ENCODE data around the gene TRIM63. TPM values are rescaled to one million over a fixed set of nuclear protein-coding genes. Genes with fewer than 3 reads are reported as not detected.

The TRIM63 gene
- total RNA-seq, 1 experiment from 2014 or later = not detected

DNA sequence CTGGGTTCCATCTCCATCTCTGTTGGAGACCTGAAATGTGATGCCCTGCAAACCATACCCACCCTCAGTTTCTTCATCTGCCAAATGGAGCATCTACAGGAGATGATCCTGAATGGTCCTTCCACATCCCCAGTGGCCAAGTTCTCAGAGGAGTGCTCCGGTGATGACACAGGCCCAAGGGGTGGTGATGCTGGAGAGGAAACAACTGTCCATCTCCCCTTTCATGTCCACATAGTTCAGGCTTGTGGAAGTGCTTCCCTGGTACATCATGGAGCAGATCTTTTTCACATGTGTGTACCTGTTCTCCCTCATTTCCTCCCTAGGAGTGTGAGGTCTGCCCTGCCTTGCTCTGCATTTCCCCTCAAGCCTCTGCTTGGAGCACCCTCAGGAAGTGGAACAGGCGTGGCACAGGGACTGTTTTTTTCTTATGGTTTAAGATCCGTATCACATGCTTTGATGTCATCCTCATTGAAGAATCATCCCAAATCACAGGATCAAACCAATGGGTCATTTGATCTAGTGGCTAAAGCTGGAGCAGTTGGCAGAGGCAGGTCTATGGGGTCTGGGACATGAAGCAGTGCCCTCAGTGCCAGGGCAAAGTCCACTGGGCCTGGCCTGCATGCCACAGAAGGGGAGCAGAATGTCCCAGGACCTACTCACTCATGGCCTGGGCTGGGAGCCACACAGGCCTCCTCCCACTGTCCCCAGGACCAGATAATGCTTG lies 8.2 kb upstream of the TRIM63 start:
- H3K27ac ChIP-seq (ENCODE audit: insufficient read length, low read depth, low read length) = no peak overlapping the region
- H2BK20ac ChIP-seq (ENCODE audit: low read depth, low read length, poor library complexity, severe bottlenecking) = no peak overlapping the region
- H2BK12ac ChIP-seq (ENCODE audit: insufficient read length, low read depth, low read length) = no peak overlapping the region
- H2BK15ac ChIP-seq (ENCODE audit: low read depth, low read length) = no peak overlapping the region
- no peak for DNase-seq
- Mint-ChIP-seq H3K36me3 (ENCODE audit: insufficient read depth in 1 of 3, low read depth in 3 of 3) (no peaks in the 10 kb centered on the region; a peak in 1 of 7 replicates), H3K4me3 (no peak overlapping the region), H3K27me3 (ENCODE audit: low read depth) (peaks cover 15% of the 10 kb centered on the region), H3K27ac (peak overlapping the region in 1 of 3 experiments; percentile 13; a peak in 1 of 7 replicates), H3K9me3 (no peaks in the 10 kb centered on the region; a peak in 1 of 5 replicates), H3K4me1 (peaks cover 12 to 15% of the 10 kb centered on the region in 2 experiments)
- H2AFZ ChIP-seq (ENCODE audit: low read length) = no peak overlapping the region
- H3K79me2 ChIP-seq (ENCODE audit: insufficient read depth, low read length) = no peaks in the 10 kb centered on the region
- H3K4me2 ChIP-seq (ENCODE audit: insufficient read depth, insufficient read length, low read length) = no peak overlapping the region
- no peak overlapping the region for H3K4ac ChIP-seq (ENCODE audit: low read depth, low read length)
- no peak overlapping the region for H2AK5ac ChIP-seq (ENCODE audit: insufficient read length, low read length)
- no CpG with 5 or more reads among the region's 3 CpGs for WGBS (ENCODE audit: extremely low coverage, insufficient read length, low lambda C conversion rate)
- no peaks in the 10 kb centered on the region; the same call in 1 of the 2 replicates for H3K4me1 ChIP-seq (ENCODE audit: insufficient read depth, low read length)
- no peaks in the 10 kb centered on the region for H3K79me1 ChIP-seq (ENCODE audit: insufficient read depth, low read depth, low read length, poor library complexity, severe bottlenecking)
- H4K20me1 ChIP-seq (ENCODE audit: control insufficient read depth, insufficient read depth, insufficient read length) = no peaks in the 10 kb centered on the region
- H3K9me3 ChIP-seq (ENCODE audit: control insufficient read depth, low read depth, low read length) = no peaks in the 10 kb centered on the region
- no peak overlapping the region for H3K9ac ChIP-seq (ENCODE audit: extremely low read depth, insufficient read length, low read length)
- H3K23me2 ChIP-seq (ENCODE audit: insufficient read length, low read depth, low read length, poor library complexity, severe bottlenecking) = no peaks in the 10 kb centered on the region
- no peak overlapping the region; the same call in 1 of the 2 replicates for H3K14ac ChIP-seq (ENCODE audit: insufficient read depth, low read length)
- no peak overlapping the region for H2BK120ac ChIP-seq (ENCODE audit: low read depth, low read length, poor library complexity, severe bottlenecking)
- H4K8ac ChIP-seq (replicated peaks; ENCODE audit: insufficient read length, low read depth, low read length) = no peak overlapping the region
- H3K27me3 ChIP-seq (ENCODE audit: insufficient read depth, low read length) = no peaks in the 10 kb centered on the region
- no peak overlapping the region for H2BK5ac ChIP-seq (ENCODE audit: insufficient read length, low read length)
- H3K23ac ChIP-seq (ENCODE audit: insufficient read length, low read depth, low read length) = no peak overlapping the region
- no peak overlapping the region for H3T11ph ChIP-seq (ENCODE audit: low read length)
- H3K56ac ChIP-seq (ENCODE audit: insufficient read length, low read depth, low read length) = no peak overlapping the region
- H4K5ac ChIP-seq (ENCODE audit: insufficient read length, low read depth, low read length) = no peak overlapping the region
- no peak overlapping the region for H3K18ac ChIP-seq (ENCODE audit: insufficient read length, low read depth, low read length)
- TF ChIP-seq, protein P1, sequence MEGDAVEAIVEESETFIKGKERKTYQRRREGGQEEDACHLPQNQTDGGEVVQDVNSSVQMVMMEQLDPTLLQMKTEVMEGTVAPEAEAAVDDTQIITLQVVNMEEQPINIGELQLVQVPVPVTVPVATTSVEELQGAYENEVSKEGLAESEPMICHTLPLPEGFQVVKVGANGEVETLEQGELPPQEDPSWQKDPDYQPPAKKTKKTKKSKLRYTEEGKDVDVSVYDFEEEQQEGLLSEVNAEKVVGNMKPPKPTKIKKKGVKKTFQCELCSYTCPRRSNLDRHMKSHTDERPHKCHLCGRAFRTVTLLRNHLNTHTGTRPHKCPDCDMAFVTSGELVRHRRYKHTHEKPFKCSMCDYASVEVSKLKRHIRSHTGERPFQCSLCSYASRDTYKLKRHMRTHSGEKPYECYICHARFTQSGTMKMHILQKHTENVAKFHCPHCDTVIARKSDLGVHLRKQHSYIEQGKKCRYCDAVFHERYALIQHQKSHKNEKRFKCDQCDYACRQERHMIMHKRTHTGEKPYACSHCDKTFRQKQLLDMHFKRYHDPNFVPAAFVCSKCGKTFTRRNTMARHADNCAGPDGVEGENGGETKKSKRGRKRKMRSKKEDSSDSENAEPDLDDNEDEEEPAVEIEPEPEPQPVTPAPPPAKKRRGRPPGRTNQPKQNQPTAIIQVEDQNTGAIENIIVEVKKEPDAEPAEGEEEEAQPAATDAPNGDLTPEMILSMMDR (conservative IDR thresholded peaks at IDR 0.05) = no peak
- H4K91ac ChIP-seq (ENCODE audit: insufficient read length, low read depth, low read length) = no peak overlapping the region
